Measurements from ENCODE around the gene OR2J2.
"Not testable (repeated sequence)": the region's sequence is repeated elsewhere in the genome, so short reads cannot be mapped to it uniquely, and the experiment has no call there.

Gene OR2J2

DNA sequence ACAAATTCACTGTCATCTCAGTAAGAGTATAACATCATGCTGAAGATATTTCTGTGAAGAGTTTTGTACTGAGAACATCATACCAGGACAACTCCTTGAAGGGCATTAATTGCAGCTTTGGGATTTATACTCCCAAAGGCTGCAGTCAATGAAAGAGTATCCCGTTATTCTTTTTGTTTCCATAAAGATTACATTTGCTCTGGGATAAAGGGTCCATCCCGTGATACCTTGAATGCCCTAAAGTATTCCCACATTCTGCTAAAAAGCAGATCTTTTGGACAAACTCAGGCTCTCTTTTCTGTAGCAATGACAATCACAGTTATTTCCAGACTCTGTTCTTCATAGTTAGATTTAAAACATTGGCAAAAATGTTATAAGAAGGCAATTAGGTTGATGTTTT is at the start of gene OR2J2:
OR2J2 (plus strand) TSS at position 301 of the 400 bp plus-strand sequence. CDS start 2,729 bp downstream, outside the sequence.
- H3K4me3 ChIP-seq (ENCODE audit: low read depth, low read length) = not testable (repeated sequence)

DNA sequence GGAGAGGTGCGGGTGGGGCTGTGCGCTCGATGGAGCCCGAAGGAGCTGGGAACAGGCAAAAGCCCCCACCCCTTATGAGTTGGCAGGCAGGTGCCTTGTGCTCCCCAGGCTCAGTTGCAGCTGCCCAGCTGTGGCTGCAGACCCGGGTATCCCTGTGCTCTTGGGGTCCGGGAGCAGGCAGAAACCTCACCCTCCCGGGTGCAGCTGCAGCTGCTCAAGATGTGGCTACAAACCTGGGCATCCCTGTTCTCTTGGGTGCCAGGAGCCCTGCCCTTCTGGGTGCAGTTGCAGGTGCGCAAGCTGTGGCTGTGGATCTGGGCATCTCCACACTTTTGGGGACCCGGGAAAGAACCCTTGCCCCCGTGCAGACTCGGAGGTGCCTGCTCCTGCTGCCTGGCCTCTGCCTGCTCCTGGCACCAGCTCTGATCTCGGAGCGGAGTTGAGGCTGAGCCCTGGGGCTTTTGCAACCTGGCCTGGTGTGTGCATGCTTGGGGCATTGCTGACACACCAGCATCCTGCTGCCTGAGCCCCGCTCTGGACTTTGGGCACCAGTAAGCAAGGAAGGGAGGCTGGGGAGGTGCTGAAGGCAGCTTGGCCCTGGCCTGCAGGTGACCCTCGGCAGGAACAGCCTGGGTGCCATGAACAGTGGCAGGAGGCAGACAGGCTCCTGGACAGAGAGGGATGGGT is 41.2 kb upstream of the OR2J2 start:
- no peak overlapping the region for H3K4me3 ChIP-seq (ENCODE audit: low read depth, low read length)

DNA sequence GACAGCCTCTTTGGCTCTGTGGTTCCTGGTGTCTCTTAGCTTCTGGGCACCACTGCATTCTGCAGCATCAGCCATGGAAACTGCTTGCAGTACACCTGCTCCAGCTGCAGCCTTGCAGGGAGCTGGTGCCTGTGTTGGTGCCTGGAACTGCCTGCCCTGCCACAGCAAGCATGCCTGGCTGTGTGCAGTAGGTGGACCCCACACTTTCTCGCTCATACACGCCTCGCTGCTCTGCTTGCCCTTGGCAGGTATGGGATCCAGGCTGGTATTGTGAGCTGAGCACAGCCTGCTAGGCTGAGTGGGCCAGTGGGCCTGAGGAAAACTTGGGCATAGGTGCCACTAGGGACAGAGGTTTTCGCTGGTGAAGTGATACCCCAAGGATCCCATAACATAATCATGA is 40.1 kb upstream of the OR2J2 start:
- H3K4me3 ChIP-seq (ENCODE audit: low read depth, low read length) = no peak overlapping the region

DNA sequence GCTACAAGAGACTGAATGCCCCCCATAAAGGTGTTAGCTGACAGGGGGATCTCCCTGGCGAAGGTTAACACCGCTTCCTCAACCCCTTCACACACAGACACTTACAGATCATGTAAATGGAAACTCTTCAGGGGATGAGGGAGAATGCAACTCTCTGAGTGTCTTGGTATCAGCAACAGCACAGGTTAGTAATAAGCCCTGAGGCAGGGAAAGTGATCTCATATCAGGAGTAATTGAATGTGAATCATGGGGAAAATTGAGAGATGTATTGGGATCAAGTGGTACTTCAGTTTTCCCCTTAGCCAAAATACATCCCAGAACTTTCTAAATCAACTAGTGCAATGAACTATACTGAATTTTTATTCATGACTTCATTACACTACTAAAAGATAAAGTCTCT is 39.0 kb upstream of the OR2J2 start:
- no peak overlapping the region for H3K4me3 ChIP-seq (ENCODE audit: low read depth, low read length)

DNA sequence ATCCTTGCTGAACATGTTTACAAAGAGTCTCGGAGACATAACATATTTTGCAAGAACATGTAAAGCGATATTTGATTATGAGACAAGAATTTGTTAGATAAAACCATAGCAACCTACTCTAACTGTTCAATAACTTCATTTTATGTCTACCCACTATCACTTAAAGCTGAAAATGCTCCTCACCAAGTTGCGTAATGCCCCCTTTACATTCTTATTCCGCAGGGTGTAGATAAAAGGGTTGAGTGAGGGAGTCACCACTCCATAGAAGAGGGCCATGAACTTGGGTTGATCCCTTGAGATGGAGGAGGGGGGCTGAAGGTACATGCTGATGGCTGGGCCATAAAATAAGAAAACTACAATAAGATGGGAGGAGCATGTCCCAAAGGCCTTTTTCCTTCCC is 33.0 kb upstream of the OR2J2 start:
- H3K4me3 ChIP-seq (ENCODE audit: low read depth, low read length) = no peak overlapping the region

DNA sequence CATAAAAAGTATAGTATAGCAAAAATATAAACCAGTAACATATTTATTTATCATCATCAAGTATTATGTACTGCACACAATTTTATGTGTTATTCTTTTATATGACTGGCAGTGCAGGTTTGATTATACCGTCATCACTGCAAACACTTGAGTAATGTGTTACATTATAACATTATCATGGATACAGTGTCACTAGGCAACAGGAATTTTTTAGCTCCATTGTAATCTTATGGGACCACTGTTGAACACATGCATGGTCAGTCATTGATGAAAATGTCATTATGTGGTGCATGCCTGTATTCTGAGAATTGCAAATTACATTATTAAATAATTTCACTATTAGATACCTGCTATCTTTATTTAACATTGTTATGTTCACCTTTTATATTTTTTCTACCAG is 29.1 kb upstream of the OR2J2 start:
- H3K4me3 ChIP-seq (ENCODE audit: low read depth, low read length) = no peak overlapping the region

DNA sequence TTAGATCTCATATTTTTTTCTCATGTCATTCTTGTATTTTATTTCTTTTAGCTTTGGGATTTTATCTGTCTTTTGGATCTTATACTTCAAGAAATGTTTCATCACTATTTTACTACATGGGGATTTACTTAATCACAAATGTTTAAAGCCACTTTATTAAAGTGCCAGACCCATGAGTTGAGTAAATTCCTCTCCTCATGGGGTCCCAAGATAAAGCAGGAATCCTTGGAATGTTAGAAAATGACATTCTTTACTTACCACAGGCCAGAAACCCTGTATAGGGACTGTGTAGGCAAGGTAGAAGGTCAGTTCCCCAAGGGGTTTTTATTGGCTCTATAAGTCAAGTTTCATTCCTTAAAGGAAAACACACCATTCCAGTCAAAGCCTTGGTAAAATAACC is 28.4 kb upstream of the OR2J2 start:
- H3K4me3 ChIP-seq (ENCODE audit: low read depth, low read length) = no peak overlapping the region

DNA sequence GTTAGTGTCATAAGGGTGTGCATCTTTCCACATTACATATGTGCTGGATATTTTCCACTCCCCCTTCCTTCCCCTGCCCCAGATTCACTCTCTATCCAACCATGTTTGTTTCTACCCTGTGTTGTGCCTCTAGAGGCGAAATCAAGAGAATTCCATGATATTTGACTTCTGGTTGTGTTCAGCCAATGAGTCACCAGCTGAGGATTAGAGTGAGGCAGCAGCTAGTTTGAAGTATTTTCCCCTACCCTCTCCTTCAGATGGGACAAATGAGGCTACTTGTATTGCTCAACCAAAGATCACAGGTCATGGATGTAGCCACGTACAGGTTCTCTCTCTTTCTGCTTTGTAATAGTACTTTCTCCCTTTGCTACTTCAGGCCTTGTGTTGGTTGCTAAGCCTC is 24.5 kb upstream of the OR2J2 start:
- no peak overlapping the region for H3K4me3 ChIP-seq (ENCODE audit: low read depth, low read length)

DNA sequence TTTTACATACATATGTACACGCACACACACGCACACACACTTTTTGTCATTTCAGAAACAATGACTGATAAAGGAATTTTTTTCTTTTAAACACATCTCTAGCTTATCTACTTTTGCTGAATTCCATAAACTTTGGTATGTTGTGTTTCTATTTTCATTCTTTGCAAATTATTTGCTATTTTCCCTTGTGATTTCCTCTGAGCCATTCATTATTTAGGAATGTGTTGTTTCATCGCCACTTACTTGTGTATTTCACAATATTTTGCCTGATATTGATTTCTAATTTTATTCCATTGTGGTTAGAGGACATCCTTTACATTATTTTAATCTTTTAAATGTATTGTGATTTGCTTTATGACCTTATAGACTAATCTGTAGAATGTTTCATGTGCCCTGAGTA is 23.6 kb upstream of the OR2J2 start:
- no peak overlapping the region for H3K4me3 ChIP-seq (ENCODE audit: low read depth, low read length)

DNA sequence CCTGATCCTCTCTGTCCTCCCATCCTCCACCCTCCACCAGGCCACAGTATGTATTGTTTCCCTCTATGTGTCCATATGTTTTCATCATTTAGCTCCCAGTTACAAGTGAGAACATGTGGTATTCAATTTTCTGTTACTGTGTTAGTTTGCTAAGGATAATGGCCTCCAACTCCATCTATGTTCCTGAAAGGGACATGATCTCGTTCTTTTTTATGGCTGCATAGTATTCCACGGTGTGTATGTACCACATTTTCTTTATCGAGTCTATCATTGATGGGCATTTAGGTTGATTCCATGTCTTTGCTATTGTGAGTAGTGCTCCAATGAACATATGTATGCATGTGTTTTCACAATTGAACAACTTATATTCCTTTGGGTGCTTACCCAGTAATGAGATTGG is 21.3 kb upstream of the OR2J2 start:
- H3K4me3 ChIP-seq (ENCODE audit: low read depth, low read length) = not testable (repeated sequence)

DNA sequence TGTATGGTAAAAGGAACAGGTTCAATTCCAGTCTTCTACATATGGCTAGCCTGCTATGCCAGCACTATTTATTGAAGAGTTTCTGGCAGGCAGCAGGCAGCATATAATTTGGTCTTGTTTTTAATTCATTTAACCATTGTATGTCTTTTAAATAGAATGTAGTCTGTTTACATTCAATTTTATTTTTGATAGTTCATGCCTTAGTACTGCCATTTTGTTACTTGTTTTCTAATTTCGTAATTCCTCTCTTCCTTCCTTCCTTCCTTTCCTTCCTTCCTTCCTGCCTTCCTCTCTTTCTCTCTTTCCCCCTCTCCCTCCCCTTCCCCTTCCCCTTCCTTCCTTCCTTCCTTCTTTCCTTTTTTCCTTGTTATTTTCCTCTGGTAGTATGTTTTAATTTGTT is 17.6 kb upstream of the OR2J2 start:
- no peak overlapping the region for H3K4me3 ChIP-seq (ENCODE audit: low read depth, low read length)

DNA sequence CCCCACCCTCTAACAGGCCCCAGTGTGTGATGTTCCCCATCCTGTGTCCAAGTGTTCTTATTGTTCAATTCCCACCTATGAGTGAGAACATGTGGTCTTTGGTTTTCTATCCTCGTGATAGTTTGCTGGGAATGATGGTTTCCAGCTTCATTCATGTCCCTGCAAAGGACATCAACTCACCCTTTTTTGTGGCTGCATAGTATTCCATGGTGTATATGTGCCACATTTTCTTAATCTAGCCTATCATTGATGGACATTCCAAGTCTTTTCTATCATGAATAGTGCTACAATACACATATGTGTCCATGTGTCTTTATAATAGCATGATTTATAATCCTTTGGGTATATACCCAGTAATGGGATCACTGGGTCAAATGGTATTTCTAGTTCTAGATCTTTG is 15.5 kb upstream of the OR2J2 start:
- not testable (repeated sequence) for H3K4me3 ChIP-seq (ENCODE audit: low read depth, low read length)

DNA sequence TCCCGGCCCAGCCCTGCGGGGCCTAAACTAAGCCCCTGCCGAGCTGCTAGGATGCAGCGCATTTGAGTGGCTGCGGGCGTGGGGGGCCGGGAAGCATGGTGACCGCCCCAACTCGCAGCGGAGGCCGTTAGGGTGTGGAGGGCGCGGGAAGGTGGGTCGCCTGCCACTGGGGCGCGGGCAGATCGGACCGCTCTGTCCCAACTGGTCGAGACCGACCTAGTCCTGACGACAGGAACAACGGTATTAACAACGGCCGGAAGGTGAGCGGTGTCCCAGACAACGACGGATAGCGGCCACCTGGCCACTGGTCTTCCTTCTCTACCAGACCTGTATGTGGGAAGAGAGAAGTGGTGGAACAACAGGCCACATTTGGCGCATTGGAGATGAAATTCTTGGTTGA is 10.8 kb upstream of the OR2J2 start:
- H3K4me3 ChIP-seq (ENCODE audit: low read depth, low read length) = not testable (repeated sequence)

DNA sequence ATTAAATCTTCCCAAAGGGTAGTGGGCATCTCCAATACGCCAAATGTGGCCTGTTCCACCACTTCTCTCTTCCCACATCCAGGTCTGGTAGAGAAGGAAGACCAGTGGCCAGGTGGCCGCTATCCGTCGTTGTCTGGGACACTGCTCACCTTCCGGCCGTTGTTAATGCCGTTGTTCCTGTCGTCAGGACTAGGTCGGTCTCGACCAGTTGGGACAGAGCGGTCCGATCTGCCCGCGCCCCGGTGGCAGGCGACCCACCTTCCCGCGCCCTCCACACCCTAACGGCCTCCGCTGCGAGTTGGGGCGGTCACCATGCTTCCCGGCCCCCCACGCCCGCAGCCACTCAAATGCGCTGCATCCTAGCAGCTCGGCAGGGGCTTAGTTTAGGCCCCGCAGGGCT is 5.1 kb upstream of the OR2J2 start:
- H3K4me3 ChIP-seq (ENCODE audit: low read depth, low read length) = not testable (repeated sequence)

DNA sequence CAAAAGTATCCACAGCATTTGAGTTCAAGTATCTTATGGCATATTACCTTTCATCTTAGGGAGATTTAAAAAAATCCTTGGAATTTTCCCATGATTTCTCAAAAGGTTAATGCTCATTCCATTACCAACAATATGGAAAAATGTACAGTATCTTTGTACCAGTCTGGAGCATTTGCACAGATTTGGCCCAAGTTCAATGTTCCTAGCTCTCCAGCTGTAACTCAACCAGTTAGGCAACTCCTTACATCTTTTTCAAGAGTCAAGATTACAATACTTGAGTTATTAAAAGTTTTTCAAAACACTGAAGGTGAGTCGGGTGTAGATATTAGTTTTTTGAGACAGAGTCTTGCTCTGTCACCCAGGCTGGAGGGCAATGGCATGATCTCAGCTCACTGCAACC is 1.0 kb downstream of the OR2J2 start:
- H3K4me3 ChIP-seq (ENCODE audit: low read depth, low read length) = no peak overlapping the region

DNA sequence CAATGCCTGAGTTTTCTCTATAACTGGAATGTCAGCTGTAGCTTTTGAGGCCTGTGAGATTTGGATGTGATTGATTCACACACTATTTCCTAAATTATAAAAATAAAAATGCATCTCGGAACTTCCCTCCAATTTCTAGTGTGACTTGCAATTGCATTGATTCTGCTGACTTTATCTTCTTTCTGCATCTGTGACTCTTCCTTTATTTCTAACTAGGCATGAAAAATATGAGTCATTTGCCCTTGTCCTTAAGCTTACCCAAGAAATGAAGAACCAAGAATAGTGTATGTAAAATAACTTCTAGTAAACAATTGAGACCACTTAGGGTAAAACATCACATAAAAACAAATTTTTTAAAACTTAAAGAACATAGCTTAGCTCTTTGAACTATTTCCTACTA is 12.9 kb downstream of the OR2J2 start:
- H3K4me3 ChIP-seq (ENCODE audit: low read depth, low read length) = no peak overlapping the region

DNA sequence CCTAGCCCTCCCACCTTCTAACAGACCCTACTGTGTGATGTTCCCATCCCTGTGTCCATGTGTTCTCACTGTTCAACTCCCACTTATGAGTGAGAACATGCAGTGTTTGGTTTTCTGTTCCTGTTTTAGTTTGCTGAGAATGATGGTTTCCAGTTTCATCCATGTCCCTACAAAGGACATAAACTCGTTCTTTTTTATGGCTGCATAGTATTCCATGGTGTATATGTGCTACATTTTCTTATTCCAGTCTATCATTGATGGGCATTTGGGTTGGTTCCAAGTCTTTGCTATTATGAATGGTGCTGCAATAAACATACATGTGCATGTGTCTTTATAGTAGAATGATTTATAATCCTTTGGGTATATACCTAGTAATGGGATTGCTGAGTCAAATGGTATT is 18.0 kb downstream of the OR2J2 start:
- not testable (repeated sequence) for H3K4me3 ChIP-seq (ENCODE audit: low read depth, low read length)

DNA sequence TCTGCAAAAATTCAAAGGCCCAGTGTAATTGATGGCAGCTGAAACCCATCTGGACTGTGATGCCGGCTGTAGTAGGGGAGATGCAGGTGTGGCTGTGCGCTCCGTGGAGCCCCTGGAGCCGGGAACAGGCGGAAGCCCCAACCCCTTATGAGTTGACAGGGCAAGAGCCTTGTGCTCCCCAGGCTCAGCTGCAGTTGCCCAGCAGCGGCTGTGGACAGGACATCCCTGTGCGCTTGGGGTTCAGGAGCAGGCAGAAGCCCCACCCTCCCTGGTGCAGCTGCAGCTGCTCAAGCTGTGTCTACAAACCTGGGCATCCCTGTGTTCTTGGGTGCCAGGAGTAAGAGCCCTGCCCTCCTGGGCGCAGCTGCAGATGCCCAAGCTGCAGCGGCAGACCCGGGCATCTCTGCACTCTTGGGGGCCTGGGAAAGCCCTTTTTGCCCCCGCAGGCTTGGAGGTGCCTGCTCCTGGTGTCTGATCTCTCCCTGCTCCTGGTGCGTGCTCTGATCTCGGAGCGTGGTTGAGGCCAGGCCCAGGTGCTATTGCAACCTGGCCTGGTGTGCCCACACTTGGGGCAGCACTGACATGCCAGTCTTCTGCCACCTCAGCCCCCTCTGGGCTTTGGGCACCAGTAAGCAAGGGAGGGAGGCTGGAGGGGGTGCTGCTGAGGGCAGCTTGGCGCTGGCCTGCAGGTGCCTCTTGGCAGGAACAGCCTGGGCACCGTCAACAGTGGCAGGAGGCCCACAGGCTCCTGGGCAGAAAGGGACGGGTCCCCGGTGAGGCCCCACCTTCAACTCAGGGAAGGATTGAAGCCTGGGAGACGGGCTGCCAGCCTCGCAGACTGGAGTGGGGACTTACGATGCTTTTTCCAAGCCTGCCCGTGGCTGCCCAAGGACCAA is 30.3 kb downstream of the OR2J2 start:
- no peak overlapping the region for H3K4me3 ChIP-seq (ENCODE audit: low read depth, low read length)

DNA sequence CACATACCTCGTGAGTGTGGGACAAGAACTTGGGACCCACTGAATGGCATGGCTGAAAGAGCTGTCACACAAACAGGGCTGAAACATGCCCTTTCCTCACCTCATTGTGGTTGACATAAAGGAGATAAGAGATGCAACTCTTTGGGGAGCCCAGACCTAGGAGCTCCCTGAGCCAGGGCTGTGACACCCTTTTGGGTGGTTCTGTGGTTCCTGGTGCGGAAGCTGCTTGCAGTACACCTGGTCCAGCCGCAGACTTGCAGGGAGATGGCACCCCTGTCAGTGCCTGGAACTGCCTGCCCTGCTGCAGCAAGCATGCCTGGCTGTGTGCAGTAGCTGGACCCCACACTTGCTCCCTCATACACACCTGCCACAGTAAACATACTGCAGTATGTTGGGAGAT is 31.3 kb downstream of the OR2J2 start:
- H3K4me3 ChIP-seq (ENCODE audit: low read depth, low read length) = no peak overlapping the region

DNA sequence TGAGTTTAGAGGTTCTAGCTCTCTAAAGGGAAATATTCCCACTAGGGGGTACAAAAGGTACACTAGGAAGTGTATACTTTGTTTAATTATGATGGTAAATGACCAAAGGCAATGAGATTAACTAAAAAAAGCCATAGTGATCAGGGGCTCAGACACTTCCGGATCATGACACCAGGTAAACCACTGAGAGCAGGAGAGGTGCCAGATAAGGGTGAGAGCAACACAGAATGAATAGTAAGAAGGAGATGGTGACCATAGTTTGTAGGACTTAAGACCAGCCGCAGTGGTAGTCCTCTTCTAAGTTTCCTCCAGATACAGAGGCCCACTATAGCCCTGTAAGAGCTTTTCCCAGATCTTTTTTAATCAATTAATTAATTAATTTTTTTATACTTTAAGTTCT is 40.8 kb downstream of the OR2J2 start:
- H3K4me3 ChIP-seq (ENCODE audit: low read depth, low read length) = no peak overlapping the region

DNA sequence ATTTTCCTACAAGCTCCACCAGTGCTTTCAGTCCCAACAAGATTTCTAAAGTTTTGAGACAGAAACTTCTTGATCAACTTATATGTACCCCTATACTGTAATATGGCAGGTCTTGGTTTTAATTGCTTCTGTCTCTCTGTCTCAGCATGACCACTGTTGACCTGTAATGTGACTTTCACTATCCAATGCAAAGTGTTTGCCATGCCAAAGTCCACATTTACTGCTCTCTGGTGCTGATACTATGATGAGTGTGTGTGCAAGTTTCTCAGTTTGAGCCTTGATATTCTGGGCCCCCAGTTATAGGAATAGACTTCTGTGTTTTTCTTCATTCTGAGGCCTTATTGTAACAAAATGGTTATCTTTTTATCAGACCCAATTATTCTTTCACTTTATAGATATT is 45.8 kb downstream of the OR2J2 start:
- no peak overlapping the region for H3K4me3 ChIP-seq (ENCODE audit: low read depth, low read length)

DNA sequence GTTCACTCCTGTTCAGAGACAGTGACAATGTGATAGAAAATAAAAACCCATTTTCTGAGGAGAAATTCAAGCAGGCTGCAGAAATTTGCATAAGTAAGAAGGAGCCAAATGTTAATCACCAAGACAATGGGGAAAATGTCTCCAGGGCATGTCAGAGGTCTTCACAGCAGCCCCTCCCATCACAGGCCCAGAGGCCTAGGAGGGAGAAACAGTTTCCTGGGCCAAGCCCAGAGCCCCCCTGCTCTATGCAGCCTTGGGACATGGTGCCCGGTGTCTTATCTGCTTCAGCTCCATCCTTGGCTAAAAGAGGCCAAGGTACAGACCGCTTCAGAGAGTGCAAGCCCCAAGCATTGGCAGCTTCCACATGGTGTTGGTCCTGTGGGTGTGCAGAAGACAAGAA is 46.5 kb downstream of the OR2J2 start:
- not testable (repeated sequence) for H3K4me3 ChIP-seq (ENCODE audit: low read depth, low read length)

Measured in iPS-11a (cell line).